ENCODE results near the gene RMP24.
"Not testable (repeated sequence)": the region's sequence is repeated elsewhere in the genome, so short reads cannot be mapped to it uniquely, and the experiment has no call there.

The RMP24 gene

DNA sequence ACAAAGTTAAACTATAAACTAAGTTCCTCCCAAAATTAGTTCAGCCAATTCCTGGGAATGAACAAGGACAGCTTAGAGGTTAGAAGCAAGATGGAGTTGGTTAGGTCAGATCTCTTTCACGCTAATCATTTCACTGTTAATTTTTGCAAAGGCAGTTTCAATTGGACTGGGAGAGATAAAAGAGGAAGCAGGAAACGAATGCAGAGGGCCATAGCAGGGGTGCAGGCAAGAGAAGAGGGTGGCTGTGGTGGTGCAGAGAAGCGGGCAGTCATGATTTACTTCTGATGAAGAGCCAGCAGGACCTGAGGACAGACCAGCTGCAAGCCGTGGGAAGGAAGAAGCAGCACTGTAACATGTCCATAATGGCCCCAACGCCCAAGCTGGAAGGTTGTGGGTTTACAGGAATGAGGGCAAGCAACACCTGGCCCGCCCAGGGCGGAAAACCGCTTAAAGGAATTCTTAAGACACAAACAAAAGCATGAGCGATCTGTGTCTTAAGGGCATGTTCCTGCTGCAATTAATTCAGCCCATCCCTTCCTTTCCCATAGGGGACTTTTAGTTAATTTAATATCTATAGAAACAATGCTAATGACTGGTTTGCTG lies 4.1 kb upstream of the RMP24 start:
- DNase-seq, result no peak

DNA sequence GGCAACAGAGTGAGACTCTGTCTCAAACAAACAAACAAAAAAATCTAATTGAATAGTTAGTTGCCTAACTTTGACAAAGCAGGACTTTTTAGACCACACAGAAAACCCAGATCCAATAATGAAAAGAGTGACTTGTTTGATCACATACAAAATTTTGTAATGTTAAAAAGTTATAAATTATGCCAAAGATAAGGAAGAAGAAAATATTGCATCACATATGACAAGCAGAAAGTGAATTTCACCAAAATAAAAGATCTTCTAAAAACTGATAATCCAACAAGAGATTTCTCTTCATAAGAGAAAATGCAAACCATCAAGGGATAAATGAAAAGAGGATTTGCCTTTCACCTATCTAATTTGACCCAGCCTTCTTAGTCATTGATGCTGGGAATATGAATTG lies 2.8 kb upstream of the RMP24 start:
- DNase-seq, result no peak

- DNase-seq, result no peak
These were observed 750 bp upstream of the RMP24 start for GRCh38 chr18:35971661-35972196.

DNA sequence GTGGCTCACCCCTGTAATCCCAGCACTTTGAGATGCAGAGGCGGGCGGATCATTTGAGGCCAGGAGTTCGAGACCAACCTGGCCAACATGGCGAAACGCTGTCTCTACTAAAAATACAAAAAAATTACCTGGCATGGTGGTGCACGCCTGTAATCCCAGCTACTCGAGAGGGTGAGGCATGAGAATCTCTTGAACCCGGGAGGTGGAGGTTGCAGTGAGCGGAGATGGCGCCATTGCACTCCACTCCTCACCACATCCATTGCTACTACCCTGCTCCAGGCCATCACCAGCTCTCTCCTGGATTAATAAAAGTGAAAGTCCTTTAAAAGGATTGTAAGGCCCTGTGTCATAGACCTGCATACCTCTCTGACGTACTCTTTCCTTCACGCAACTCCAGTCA lies 1.2 kb downstream of the RMP24 start:
- DNase-seq, result no peak

- no peak for DNase-seq
These were observed 1.7 kb downstream of the RMP24 start for GRCh38 chr18:35974181-35974580.

- DNase-seq, result no peak
These were observed 6.6 kb downstream of the RMP24 start for GRCh38 chr18:35979112-35979511.

DNA sequence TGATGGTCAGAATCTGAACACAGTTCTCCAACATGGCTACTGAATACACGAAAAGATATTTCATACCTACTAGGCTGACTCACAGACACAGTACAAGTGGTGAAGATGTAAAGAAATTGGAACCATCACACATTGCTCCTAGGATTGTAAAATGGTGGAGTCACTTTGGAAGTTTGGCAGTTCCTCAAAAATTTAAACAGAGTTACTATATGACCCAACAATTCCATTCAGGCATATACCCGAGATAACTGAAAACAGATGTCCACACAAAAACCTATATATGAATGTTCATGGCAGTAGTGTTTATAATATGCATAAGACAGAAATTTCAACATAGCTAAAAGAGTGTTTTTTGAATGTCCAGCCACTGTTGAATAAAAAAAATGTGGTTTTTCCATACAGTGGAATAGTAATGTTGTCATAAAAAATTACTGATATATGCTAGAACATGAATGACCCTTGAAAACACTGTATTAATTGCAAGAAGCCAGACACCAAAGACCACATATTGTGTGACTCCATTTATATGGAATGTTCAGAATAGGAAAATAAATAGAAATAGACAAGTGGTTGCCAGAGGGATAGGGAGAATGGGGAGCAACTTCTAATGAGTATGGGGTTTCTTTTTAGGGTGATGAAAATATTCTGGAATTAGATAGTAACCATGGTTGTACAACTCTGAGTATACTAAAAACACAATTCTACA lies 10.1 kb downstream of the RMP24 start:
- no peak for DNase-seq

- DNase-seq, result no peak
These were observed 10.7 kb downstream of the RMP24 start for GRCh38 chr18:35983147-35983546.

GRCh38 chr18:35983818-35984217 lies 11.3 kb downstream of the RMP24 start:
- no peak for DNase-seq

DNA sequence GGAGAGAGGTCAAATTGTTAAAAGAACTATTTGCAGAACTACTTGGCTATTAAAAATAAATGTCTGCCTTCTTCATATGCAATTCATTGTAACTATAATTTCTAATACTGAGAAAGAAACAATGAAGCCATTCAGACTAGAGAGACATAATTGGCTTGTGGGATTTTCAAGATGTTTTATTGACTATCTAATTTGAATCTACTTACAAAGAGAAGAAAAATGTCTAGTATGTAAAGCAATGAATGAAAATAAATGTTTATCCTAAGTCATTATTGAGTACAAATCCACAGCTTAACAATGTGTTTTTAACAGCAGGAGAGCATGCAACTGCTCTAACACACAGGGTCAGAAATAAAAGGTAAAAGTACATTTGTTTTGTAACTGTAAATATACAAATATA lies 19.2 kb downstream of the RMP24 start:
- no peak for DNase-seq

GRCh38 chr18:35993013-35993412 lies 20.5 kb downstream of the RMP24 start:
- no peak for DNase-seq

DNA sequence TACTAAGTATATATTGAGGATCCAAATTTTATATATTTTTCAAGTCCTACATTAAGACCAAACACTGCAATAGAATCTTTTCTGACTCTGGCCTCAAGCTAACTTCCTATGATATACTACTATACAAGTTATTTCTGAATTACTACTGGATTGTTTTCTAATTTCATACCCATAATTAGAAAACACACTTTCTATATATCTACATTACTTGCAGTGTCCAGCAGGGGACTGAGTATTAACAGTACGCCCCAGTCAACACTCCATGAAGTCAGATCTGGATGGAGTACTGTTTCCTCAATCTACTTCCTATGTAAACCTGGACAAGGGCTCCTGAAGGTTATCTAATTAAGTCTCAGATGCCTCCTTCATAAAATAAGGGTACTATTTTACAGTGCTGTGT lies 26.5 kb downstream of the RMP24 start:
- no peak for DNase-seq

DNA sequence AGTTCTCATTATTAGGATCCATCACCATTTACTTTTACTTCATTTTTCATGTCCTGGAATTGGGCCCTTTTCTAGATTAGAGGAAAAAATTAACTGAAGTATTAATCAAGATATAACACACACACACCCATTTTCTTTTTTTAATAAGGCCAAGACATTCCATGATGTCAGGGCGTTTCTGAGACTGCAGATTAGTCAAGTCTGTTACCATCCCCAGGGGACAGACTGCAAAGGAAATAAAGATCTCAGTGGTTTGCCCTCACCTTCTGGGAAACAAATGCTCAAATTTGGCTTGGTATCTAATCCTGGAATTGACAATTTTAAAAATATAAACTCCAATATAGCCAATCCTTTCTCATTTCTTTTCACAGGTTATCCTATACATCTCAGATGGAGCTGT lies 27.4 kb downstream of the RMP24 start:
- DNase-seq, result no peak

GRCh38 chr18:36006997-36007396 lies 34.5 kb downstream of the RMP24 start:
- DNase-seq, result no peak

GRCh38 chr18:36009214-36009613 lies 36.7 kb downstream of the RMP24 start:
- DNase-seq, result no peak

DNA sequence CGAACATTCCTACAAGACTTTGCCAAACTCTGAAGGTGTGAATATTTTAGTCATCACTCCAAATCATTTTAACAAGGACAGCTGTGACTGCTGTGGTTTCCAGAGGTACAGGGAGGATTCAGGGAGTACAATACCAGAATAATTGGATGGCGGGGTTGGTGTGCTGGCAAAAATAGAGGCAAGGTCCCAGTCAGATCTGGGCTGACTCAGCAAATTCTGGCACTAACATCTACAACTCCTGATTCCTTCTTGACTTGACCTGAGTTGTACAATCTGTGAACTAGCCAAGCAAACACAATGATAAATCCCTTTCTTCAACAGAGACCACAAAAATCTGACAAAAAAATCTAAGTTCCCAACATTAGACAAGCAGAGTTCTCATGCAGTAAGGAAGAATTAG lies 40.4 kb downstream of the RMP24 start:
- DNase-seq, result no peak

DNA sequence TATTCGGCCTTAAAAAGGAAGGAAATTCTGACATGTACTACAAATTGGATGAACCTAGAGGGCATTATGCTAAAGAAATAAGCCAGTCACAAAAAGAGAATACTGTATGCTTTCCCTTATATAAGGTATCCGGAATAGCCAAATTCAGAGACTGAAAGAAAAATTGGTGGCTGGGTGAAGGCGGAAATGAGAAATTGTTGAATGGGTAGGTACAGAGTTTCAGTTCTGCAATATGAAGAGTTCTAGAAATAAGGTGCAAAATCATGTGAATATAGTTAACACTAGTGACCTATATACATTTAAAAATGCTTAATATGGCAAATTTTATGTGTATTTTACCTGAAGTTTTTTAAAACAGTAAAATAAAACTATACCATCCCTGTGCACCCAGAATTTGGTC lies 43.1 kb downstream of the RMP24 start:
- DNase-seq, result no peak

DNA sequence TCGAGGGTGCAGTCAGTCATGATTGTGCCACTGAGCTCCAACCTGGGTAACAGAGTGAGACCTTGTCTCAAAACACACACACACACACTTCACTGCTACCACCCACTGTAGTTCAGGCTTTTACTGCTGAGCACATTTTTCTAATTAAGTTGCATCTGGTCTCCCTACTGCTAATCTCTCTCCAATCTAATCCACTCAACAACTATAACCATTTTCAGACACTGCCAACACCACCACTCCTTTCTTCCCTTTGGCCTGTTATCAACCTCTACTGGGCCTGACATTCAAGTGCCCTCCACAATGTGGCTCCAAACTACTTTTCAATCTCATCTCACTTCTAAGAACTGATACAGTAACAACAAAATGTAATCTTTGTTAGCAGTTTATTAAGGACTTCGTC lies 44.8 kb downstream of the RMP24 start:
- no peak for DNase-seq

GRCh38 chr18:36020174-36020711 lies 47.8 kb downstream of the RMP24 start:
- no peak for DNase-seq

DNA sequence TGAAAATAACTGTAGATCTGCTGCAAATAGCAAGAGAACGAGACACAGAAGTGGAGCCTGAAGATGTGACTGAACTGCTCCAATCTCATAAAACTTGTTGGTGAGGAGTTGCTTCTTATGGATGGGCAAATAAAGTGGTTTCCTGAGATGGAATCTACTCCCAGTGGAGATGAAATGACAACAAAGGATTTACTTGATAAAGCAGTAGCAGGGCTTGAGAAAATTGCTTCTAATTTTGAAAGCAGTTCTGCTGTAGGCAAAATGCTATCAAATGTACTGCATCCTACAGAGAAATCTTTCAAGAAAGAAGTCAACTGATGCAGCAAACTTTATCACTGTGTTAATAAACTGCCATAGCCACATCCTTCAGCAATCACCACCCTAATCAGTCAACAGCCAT lies 50.9 kb downstream of the RMP24 start:
- DNase-seq, result no peak

GRCh38 chr18:36024241-36024640 lies 51.8 kb downstream of the RMP24 start:
- DNase-seq, result not testable (repeated sequence)

GRCh38 chr18:36025025-36025424 lies 52.5 kb downstream of the RMP24 start:
- DNase-seq, result peak in 1 of 2 donors; percentile 6

- no peak for DNase-seq
These were observed 56.4 kb downstream of the RMP24 start for GRCh38 chr18:36028859-36029258.

Measured in right lung (tissue), 2 donors.